Endothelial cell of umbilical vein (primary cell): ENCODE measurements around the gene CHCHD5. TPM values are rescaled to one million over a fixed set of nuclear protein-coding genes. Genes with fewer than 3 reads are reported as not detected.

Source experiments
- BruUV-seq: library from RNA; stranded (reverse); fragments of 400-500 nt; replicated peaks from 2 replicates; lab custom pipeline; 2021; lab: Mats Ljungman, UMichigan
- CTCF ChIA-PET: fragments of 300-600, 350-600 bp; sonication (Branson Sonifier 250); formaldehyde crosslinking; loops from one replicate; lab custom pipeline; 2021; ENCODE audit warnings: antibody characterized with exemption, inconsistent platforms; lab: Charles Lee
- POLR2A ChIA-PET: fragments of 300-600, 350-600 bp; sonication (Branson Sonifier 250); formaldehyde crosslinking; loops from one replicate; lab custom pipeline; 2021; ENCODE audit warnings: antibody characterized with exemption, inconsistent platforms; lab: Charles Lee
- DNase-seq: peaks from one replicate; pipeline ENCODE4 v3.0.0-alpha.2; 2011; ENCODE audit warnings: low read depth, low spot score
- FAIRE-seq: peaks from 2 replicates; lab custom pipeline; 2011; peaks lifted over from hg19 to GRCh38; lab: Jason Lieb, UNC
- H2AFZ ChIP-seq: 2 replicates; pipeline ENCODE4 v1.6.0; 2012; ENCODE audit warnings: low read depth, low read length, control low read depth, inconsistent platforms
- H3K27ac ChIP-seq: 2 replicates; pipeline ENCODE4 v1.5.1; 2011; ENCODE audit warnings: low read depth, mild to moderate bottlenecking, control low read depth, low read length, moderate library complexity; ENCODE audit not compliant: insufficient read depth
- H3K27me3 ChIP-seq, 2 experiments: 2 replicates each; pipeline versions ENCODE4 v1.6.0 to v1.6.1; 2011; ENCODE audit warnings: low read length in 2 of 2, mixed read lengths in 1 of 2; ENCODE audit not compliant: control insufficient read depth in 2 of 2, insufficient read depth in 2 of 2
- H3K36me3 ChIP-seq, 2 experiments: 2 replicates in 1 of 2; 3 replicates in 1 of 2; pipeline ENCODE4 v1.5.1; 2011; ENCODE audit warnings: low read length in 2 of 2, mild to moderate bottlenecking in 1 of 2, moderate library complexity in 1 of 2; ENCODE audit not compliant: control insufficient read depth in 2 of 2, insufficient read depth in 2 of 2; ENCODE audit errors: extremely low read depth in 1 of 2
- H3K4me1 ChIP-seq: 3 replicates; pipeline ENCODE4 v1.5.1; 2011; ENCODE audit warnings: mild to moderate bottlenecking, low read length; ENCODE audit not compliant: control insufficient read depth, insufficient read depth; ENCODE audit errors: extremely low read depth
- H3K4me2 ChIP-seq: 2 replicates; pipeline ENCODE4 v1.6.1; 2011; ENCODE audit warnings: low read length, control low read depth, mixed read lengths; ENCODE audit not compliant: insufficient read depth
- H3K4me3 ChIP-seq, 3 experiments: fragments of 200-600 bp in 1 of 3; sonication (generic), shearing (Covaris generic) in 1 of 3; replicated peaks in 1 of 3; 2 replicates each; pipeline ENCODE4 v1.5.1; 2011 to 2016; ENCODE audit warnings: control low read depth in 3 of 3, low read length in 3 of 3, mild to moderate bottlenecking in 2 of 3, inconsistent platforms in 1 of 3, low read depth in 1 of 3, moderate library complexity in 1 of 3; ENCODE audit not compliant: insufficient read depth in 1 of 3
- H3K79me2 ChIP-seq: 2 replicates; pipeline ENCODE4 v1.6.0; 2012; ENCODE audit warnings: low read length, inconsistent platforms; ENCODE audit not compliant: control insufficient read depth, insufficient read depth
- H3K9ac ChIP-seq: replicated peaks from 2 replicates; pipeline ENCODE3; 2011; ENCODE audit warnings: low read length, control low read depth; ENCODE audit not compliant: insufficient read depth; ENCODE audit errors: extremely low read depth
- H3K9me1 ChIP-seq: replicated peaks from 3 replicates; pipeline ENCODE4 v1.6.0; 2011; ENCODE audit warnings: mild to moderate bottlenecking, low read length; ENCODE audit not compliant: control insufficient read depth, insufficient read depth; ENCODE audit errors: extremely low read depth
- H3K9me3 ChIP-seq: replicated peaks from 2 replicates; pipeline ENCODE4 v1.5.1; 2012; ENCODE audit warnings: low read length, inconsistent platforms; ENCODE audit not compliant: control insufficient read depth, insufficient read depth
- H4K20me1 ChIP-seq: replicated peaks from 2 replicates; pipeline ENCODE3; 2011; ENCODE audit warnings: mild to moderate bottlenecking, low read length; ENCODE audit not compliant: control insufficient read depth, insufficient read depth; ENCODE audit errors: extremely low read depth
- EZH2 ChIP-seq: IDR thresholded peaks from 2 replicates; pipeline ENCODE4 v1.6.1; 2012; ENCODE audit warnings: borderline replicate concordance, low read depth, mild to moderate bottlenecking, moderate library complexity, low read length, inconsistent platforms; ENCODE audit not compliant: severe bottlenecking
- FOS ChIP-seq: IDR thresholded peaks from 2 replicates; pipeline ENCODE4 v1.6.1; 2011; ENCODE audit warnings: mild to moderate bottlenecking, low read length, moderate library complexity, borderline replicate concordance; ENCODE audit not compliant: insufficient read depth
- GATA2 ChIP-seq: IDR thresholded peaks from 2 replicates; pipeline ENCODE4 v1.7.0; 2011; ENCODE audit warnings: low read depth, mild to moderate bottlenecking, moderate library complexity, mixed read lengths, low read length; ENCODE audit not compliant: insufficient read length, insufficient read depth
- JUN ChIP-seq: IDR thresholded peaks from 2 replicates; pipeline ENCODE4 v1.6.1; 2011; ENCODE audit warnings: borderline replicate concordance, low read depth; ENCODE audit not compliant: insufficient read length, insufficient read depth
- MYC ChIP-seq: IDR thresholded peaks from one replicate; pipeline ENCODE4 v1.6.1; 2011; ENCODE audit warnings: mild to moderate bottlenecking, low read depth, low read length
- POLR2A ChIP-seq: IDR thresholded peaks from 2 replicates; pipeline ENCODE4 v1.6.1; 2012; ENCODE audit warnings: low read depth, mild to moderate bottlenecking, control low read depth, low read length
- POLR2AphosphoS5 ChIP-seq: IDR thresholded peaks from 2 replicates; pipeline ENCODE4 v1.6.1; 2012; ENCODE audit warnings: low read depth, mild to moderate bottlenecking, control low read depth, low read length, moderate library complexity; ENCODE audit not compliant: insufficient read depth
- dilution Hi-C: fragments of 300-500 bp; cut with MboI; formaldehyde crosslinking; loops from one replicate; pipeline ENCODE4 v1.15.0; 2019; ENCODE audit warnings: low sequenced_read_pairs; ENCODE audit not compliant: extremely low pct_ligation_motif_present
- intact Hi-C: fragments of 100-400 bp; cut with micrococcal nuclease; formaldehyde crosslinking; loops from one replicate; pipeline ENCODE4 v1.10.0; 2022
- polyA plus RNA-seq, 4 experiments: library from polyadenylated mRNA; depleted of rRNA in 3 of 4; stranded (reverse) in 3 of 4; unstranded in 1 of 4; fragments of >200 nt; gene quantifications; 2 replicates each; pipeline versions ENCODE4 v1.2.1 to v1.2.3, GENCODE V29; 2011 to 2012; ENCODE audit warnings: missing spikeins in 1 of 4
- total RNA-seq: library from RNA; stranded (reverse); gene quantifications from 2 replicates; pipeline ENCODE4 v1.2.3, GENCODE V29; 2021
- TF ChIP-seq, protein P1 (sequence below): IDR thresholded peaks from 2 replicates; pipeline ENCODE4 v1.6.1; 2011; ENCODE audit not compliant: insufficient read depth, insufficient read length
- TF ChIP-seq, protein P2 (sequence below), 2 donors: IDR thresholded peaks; 1 replicate in 1 of 2; 2 replicates in 1 of 2; pipeline ENCODE4 v1.5.1; 2011; ENCODE audit warnings: low read length in 2 of 2, mild to moderate bottlenecking in 2 of 2, moderate library complexity in 2 of 2, control low read depth in 1 of 2, inconsistent platforms in 1 of 2, low read depth in 1 of 2; ENCODE audit not compliant: insufficient read depth in 1 of 2; ENCODE audit errors: extremely low read depth in 1 of 2

Gene CHCHD5
- total and polyA plus RNA-seq, 2 donors (not counting 3 experiments of a cell fraction or from before 2014, with no cell fraction given), result 22.2 to 44.7 TPM

GRCh38 chr2:112605926-112606325 lies 21.5 kb downstream of the CHCHD5 start:
- intact Hi-C loops (no loop called here), dilution Hi-C loops (no loop called here)
- Histone ChIP-seq H3K9ac (no peak overlapping the region), H3K4me3 (no peak overlapping the region), H3K27ac (no peak overlapping the region), H3K9me1 (no peaks in the 10 kb centered on the region), H3K27me3 (no peaks in the 10 kb centered on the region), H3K9me3 (no peaks in the 10 kb centered on the region), H2AFZ (no peak overlapping the region), H3K36me3 (no peaks in the 10 kb centered on the region), H3K4me1 (no peaks in the 10 kb centered on the region), H3K4me2 (no peak overlapping the region), H4K20me1 (no peaks in the 10 kb centered on the region), H3K79me2 (no peaks in the 10 kb centered on the region)
- POLR2A ChIA-PET, result no interaction called here
- CTCF ChIA-PET, result interaction anchor here (1.4 to 2.6 kb wide), 2 partner anchors 21 to 121 kb away, joined by 3 to 11 read pairs; no protein-coding TSS in a partner anchor
- BruUV-seq, result no TSS peak
- TF ChIP-seq JUN (no peak), FOS (no peak), POLR2AphosphoS5 (no peak), EZH2 (no peak), GATA2 (no peak), MYC (no peak), POLR2A (no peak)
- TF ChIP-seq, protein P1, sequence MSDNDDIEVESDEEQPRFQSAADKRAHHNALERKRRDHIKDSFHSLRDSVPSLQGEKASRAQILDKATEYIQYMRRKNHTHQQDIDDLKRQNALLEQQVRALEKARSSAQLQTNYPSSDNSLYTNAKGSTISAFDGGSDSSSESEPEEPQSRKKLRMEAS, result no peak
- TF ChIP-seq, protein P2, sequence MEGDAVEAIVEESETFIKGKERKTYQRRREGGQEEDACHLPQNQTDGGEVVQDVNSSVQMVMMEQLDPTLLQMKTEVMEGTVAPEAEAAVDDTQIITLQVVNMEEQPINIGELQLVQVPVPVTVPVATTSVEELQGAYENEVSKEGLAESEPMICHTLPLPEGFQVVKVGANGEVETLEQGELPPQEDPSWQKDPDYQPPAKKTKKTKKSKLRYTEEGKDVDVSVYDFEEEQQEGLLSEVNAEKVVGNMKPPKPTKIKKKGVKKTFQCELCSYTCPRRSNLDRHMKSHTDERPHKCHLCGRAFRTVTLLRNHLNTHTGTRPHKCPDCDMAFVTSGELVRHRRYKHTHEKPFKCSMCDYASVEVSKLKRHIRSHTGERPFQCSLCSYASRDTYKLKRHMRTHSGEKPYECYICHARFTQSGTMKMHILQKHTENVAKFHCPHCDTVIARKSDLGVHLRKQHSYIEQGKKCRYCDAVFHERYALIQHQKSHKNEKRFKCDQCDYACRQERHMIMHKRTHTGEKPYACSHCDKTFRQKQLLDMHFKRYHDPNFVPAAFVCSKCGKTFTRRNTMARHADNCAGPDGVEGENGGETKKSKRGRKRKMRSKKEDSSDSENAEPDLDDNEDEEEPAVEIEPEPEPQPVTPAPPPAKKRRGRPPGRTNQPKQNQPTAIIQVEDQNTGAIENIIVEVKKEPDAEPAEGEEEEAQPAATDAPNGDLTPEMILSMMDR (IDR thresholded peaks at IDR 0.05; ENCODE audit: extremely low read depth in 1 of 2, insufficient read depth in 1 of 2, low read depth in 1 of 2, low read length in 2 of 2), result no peak
- no peak for FAIRE-seq
- no peak for DNase-seq
